Body of pancreas (tissue), 4 donors: ENCODE measurements around the gene DMD.

Experiments
- POLR2A ChIP-seq, 3 donors: fragments of 450-650 bp; IDR thresholded peaks; one replicate each; pipeline ENCODE4 v1.6.1; 2016; ENCODE audit warnings: antibody characterized with exemption in 3 of 3, mild to moderate bottlenecking in 2 of 3
- TF ChIP-seq, protein P1 (sequence below), 7 experiments: fragments of 450-650 bp in 4 of 7; fragments of 200-600 bp in 3 of 7; sonication (generic) in 3 of 7; IDR thresholded peaks; one replicate each; pipeline ENCODE4 v1.5.1; 2016 to 2019; ENCODE audit warnings: antibody characterized with exemption in 7 of 7

- TF ChIP-seq, protein P1, sequence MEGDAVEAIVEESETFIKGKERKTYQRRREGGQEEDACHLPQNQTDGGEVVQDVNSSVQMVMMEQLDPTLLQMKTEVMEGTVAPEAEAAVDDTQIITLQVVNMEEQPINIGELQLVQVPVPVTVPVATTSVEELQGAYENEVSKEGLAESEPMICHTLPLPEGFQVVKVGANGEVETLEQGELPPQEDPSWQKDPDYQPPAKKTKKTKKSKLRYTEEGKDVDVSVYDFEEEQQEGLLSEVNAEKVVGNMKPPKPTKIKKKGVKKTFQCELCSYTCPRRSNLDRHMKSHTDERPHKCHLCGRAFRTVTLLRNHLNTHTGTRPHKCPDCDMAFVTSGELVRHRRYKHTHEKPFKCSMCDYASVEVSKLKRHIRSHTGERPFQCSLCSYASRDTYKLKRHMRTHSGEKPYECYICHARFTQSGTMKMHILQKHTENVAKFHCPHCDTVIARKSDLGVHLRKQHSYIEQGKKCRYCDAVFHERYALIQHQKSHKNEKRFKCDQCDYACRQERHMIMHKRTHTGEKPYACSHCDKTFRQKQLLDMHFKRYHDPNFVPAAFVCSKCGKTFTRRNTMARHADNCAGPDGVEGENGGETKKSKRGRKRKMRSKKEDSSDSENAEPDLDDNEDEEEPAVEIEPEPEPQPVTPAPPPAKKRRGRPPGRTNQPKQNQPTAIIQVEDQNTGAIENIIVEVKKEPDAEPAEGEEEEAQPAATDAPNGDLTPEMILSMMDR (IDR thresholded peaks at IDR 0.05): no peak
- TF ChIP-seq POLR2A (IDR thresholded peaks at IDR 0.05): no peak
Observed at GRCh38 chrX:31307952-31308351, 1903.4 kb downstream of the DMD start.
